ENCODE measurements around the gene PTPRN2.

DNA sequence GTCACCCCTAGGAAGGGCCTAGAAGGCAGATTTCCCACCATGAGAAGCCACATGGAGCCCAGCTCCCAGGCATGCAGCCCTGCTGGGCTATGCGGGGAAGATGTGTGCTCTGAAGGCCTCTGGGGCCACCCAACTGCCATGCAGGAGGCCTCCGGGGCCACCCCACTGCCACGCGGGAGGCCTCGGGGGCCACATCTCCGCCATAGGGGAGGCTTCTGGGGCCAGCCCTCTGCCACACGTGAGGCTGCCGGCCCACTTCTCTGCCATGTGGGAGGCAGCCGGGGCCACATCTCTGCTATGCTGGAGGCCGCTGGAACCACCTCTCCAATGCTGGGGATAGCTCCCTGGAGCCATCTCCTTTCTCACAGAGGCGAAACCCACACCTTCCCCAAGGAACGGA, 799.0 kb downstream of the PTPRN2 start:
- TF ChIP-seq, protein P1, sequence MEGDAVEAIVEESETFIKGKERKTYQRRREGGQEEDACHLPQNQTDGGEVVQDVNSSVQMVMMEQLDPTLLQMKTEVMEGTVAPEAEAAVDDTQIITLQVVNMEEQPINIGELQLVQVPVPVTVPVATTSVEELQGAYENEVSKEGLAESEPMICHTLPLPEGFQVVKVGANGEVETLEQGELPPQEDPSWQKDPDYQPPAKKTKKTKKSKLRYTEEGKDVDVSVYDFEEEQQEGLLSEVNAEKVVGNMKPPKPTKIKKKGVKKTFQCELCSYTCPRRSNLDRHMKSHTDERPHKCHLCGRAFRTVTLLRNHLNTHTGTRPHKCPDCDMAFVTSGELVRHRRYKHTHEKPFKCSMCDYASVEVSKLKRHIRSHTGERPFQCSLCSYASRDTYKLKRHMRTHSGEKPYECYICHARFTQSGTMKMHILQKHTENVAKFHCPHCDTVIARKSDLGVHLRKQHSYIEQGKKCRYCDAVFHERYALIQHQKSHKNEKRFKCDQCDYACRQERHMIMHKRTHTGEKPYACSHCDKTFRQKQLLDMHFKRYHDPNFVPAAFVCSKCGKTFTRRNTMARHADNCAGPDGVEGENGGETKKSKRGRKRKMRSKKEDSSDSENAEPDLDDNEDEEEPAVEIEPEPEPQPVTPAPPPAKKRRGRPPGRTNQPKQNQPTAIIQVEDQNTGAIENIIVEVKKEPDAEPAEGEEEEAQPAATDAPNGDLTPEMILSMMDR (conservative IDR thresholded peaks at IDR 0.05 in 1 of 2, IDR thresholded peaks at IDR 0.05 in 1 of 2; ENCODE audit: extremely low read depth in 1 of 2, insufficient read depth in 1 of 2, low read depth in 1 of 2, low read length in 2 of 2), result no peak
- TF ChIP-seq EZH2 (IDR thresholded peaks at IDR 0.05; ENCODE audit: borderline replicate concordance, low read length), result no peak

Data from mammary epithelial cell (primary cell).